Left ventricle myocardium superior (tissue), 1 donor: ENCODE results near the gene TAF4B. TPM values are rescaled to one million over a fixed set of nuclear protein-coding genes. Genes with fewer than 3 reads are reported as not detected.

Experiments
- ATAC-seq: fragments of 200-7000 bp; cut with Tn5 transposase; one replicate; pipeline ENCODE4 v1.9.1; 2020; ENCODE audit warnings: mild to moderate bottlenecking, moderate library complexity
- DNase-seq: peaks from one replicate; pipeline ENCODE4 v3.0.0-alpha.2; 2020
- intact Hi-C: fragments of 100-400 bp; cut with micrococcal nuclease; formaldehyde crosslinking; loops from one replicate; pipeline ENCODE4 v1.11.0; 2022
- total RNA-seq: library from RNA; stranded (reverse); fragmentation: NEBNext Ultra II Directional; extraction: Animal tissue kit (Norgen Biotek cat#: 25700); gene quantifications from one replicate; pipeline ENCODE4 v1.2.1, GENCODE V29; 2021
- donor health status: DM: no; HTN: yes; CAD: no; lungs with severe emphysema.

Gene TAF4B
- total RNA-seq, 1 donor from 2014 or later, result 1.1 TPM

DNA sequence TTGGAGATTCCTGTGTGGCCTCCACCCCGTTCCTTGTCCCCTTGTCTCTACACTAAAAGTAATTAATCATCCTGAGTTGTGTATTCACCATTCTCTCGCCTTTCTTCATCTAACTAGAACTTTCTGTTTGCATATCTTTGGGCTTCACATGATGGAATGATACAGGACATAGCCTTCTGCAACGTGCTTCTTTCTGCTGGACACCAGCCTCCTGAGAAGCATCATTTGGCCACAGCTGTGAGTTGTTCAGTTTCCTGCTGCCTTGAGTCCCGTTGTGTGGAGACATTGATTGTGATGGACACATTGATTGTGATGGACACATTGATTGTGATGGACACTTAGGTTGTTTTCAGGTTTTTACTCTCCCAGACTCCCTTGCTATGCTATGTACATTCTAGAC, 182.8 kb downstream of the TAF4B start:
- intact Hi-C loops, result no loop called here
- ATAC-seq (no peak), DNase-seq (no peak)

DNA sequence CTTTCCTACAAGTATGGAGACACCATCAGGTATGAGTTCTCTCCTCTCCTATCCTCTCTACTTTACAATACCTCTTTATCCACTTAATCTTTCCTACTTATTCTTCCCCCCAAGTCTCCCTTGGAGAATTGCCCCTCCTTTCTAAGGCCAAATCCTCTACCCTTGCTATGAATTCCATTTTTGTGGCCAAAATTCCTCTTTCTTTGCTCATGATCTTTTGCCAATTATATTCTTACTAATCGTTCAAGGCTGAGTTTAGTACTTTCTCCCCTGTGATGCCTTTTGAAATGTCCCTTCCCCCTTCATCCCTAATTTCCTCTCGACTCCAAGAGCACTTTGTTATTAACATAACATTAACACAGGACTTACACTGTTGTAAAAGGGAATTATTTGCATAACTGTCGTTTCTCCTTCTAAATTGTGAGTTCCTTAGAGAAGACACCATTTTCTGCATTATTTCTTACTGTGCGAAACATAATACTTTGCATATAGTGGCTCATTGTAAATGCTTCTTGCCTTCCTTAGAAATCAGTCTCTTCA, 188.7 kb downstream of the TAF4B start:
- DNase-seq, result no peak
- intact Hi-C loops, result loop anchor here (10.0 kb wide), 1 partner anchor 60 kb away; no protein-coding TSS in a partner anchor
- no peak for ATAC-seq

DNA sequence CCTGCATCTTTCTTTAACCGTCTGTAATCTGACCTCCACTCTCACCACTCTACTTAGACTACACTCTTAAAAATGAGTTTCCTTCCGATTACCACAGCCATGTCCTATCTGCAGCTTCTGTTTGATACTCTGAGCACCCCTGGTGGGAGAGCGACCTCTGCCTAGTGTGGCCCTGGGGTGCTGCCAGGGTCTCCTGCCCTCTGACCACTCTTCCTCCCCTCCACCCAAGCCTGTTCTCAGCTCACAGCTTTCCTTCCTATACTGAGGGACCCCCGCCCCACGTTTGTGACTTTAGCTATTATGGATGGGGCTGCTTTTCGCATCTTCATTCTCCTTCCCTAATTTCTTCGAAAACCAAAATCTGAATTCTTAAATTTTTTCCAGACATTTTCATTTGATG, 189.4 kb downstream of the TAF4B start:
- ATAC-seq (no peak), DNase-seq (no peak)
- intact Hi-C loops, result loop anchor here (10.0 kb wide), 1 partner anchor 59 kb away; no protein-coding TSS in a partner anchor

DNA sequence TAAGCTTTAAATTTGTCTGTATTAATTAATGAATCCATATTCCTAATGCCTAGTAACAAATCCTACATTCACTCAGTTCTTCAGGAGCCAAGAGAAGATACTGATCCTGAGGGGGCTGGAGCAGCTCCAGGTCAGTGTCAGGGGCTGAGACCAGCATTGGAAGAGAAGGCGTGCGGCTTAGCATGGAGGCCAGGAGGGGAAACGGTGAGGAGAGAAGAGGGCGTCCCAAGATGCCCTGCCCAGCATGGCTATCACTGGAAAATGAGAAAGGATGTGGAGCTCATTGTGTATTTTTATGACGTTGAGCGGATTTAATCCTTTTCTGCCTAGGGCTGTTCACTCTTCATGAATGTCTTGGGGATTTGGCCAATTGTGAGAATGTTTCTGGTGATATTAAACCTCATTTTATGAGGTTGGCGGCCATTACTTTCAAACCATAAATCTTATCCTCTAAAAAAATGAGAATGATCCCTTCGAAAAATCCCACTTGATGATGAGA, 190.5 kb downstream of the TAF4B start:
- intact Hi-C loops, result loop anchor here (10.0 kb wide), 1 partner anchor 58 kb away; no protein-coding TSS in a partner anchor
- ATAC-seq (no peak), DNase-seq (no peak)

DNA sequence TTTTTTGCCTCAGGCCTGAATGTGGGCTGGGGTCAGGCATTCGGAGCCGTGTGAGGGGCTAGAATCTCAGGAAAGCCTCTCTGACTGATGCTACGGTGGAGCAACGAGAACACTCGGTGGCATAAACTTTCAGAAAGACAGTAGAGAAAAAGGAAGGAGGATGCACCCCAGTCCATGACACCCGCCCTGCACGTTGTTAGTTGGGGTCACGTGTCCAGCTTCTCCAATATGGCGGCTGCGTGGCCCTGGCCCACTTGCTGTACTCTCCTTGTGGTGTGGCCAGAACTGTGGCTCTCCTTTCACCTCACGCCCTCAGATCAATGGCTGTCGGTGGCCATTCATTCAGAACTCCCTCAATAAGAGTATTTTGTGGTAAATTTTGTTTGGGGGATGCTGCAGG, 190.9 kb downstream of the TAF4B start:
- intact Hi-C loops, result loop anchor here (10.0 kb wide), 1 partner anchor 58 kb away; no protein-coding TSS in a partner anchor
- no peak for ATAC-seq
- no peak for DNase-seq

DNA sequence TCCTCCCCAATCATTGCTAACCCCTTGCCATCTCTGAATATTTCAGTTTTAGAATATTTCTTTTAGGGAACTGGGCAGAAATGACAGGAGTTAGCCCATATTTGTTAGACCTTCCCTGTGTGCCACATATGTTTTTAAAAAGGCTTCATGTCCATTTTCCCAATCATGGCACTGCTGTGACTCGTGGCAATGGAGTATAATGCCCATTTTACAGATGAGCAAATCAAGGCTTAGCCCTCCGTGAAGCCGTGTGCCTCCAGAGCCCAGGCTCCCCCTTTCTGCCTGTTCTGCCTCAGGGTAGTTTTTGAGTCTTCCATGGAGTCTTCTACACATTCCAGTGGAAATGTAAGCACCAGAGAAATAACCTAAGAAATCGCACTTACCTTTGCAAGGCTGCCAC, 192.0 kb downstream of the TAF4B start:
- intact Hi-C loops, result loop anchor here (10.0 kb wide), 1 partner anchor 57 kb away; no protein-coding TSS in a partner anchor
- ATAC-seq, result no peak
- DNase-seq, result no peak

DNA sequence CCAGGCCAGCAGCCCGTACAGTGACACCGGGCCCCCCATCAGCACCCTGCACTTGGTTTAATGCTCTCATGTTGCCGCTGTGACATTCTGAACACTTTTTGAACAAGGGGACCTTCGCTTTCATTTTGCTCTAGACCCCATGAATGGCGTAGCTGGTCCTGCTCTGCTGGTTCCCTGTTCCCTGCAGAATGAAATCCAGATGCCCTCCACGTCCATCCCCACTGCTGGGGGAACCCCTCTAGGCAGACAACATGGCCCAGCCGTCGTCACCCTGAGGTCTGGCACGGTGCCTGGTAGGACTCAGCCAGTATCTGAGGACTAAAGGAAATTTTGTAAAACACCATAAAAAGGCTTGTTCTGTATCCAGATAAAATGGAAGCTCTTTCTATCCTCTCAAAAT, 193.5 kb downstream of the TAF4B start:
- intact Hi-C loops, result loop anchor here (10.0 kb wide), 1 partner anchor 55 kb away; no protein-coding TSS in a partner anchor
- ATAC-seq (no peak), DNase-seq (no peak)

DNA sequence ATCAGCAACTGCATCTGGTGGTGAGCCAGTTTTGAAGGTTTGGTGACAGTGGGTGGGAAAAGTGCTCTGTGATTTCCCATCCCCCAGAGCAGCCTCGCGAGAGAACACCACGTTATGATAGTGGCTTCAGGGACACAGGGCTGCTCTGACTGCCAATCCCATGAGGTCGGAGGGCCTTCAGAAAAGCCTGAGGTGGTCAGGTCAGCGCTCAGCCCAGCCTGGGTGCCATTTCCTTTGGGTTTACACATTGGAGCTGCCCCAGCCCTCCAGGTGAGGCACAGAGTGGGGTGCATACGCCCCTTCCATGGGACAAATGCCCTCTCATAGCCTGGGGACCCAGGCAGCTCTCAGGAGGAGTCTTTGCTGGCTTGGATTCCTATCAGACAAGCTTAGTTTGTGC, 195.3 kb downstream of the TAF4B start:
- DNase-seq (no peak), ATAC-seq (no peak)
- intact Hi-C loops, result no loop called here

DNA sequence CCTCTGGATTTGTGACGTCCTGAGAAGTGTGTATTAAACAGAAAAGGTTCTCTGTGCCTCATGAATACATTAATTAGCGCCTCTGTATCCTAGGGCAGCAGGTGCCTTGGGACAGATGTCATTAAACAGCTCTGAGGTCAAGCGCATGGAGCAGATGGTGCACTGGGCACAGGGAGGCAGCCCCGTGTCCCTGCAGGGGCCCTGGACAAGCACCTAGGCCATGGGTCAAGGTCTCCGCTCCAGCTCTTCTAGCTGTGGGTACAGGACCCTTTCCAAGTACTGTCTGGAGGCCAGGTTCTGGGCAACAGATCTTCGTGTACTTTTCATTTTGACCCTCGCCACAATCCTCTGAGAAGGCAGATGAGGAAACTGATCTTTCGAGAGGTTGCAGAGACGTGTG, 195.7 kb downstream of the TAF4B start:
- DNase-seq (no peak), ATAC-seq (no peak)
- intact Hi-C loops, result no loop called here

DNA sequence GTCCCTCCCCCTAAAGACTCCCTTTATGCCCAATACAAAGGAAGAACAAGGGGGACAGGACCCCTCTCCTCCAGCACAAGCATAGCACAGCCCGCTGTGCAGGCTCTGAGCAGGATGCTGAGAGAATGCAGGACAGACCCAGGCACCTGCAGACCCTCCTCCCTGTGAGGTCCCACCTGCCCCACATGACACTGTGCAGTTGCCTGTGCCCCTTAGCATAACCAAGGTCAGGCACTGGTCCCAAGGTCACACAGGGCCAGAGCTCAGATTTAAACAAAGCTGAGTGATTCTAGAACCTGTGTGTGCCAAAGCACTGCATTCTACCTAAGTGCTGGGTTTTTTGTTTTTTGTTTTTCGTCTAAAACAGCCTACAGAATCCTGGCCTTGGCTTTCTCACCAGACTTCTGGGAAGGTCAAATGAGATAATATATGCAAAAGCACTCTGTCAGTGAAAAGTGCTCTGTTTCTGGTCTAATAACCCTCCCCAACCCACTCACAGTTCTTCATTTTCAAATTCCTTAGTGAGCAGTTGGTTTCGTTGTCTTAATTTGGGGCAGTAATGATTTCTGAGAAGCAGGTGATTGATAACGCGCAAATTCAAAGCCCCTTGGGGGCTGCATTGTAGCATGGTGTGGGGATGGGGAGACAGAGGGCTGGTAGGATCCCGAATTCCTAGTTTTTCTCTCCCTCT, 196.4 kb downstream of the TAF4B start:
- DNase-seq (no peak), ATAC-seq (no peak)
- intact Hi-C loops, result no loop called here

DNA sequence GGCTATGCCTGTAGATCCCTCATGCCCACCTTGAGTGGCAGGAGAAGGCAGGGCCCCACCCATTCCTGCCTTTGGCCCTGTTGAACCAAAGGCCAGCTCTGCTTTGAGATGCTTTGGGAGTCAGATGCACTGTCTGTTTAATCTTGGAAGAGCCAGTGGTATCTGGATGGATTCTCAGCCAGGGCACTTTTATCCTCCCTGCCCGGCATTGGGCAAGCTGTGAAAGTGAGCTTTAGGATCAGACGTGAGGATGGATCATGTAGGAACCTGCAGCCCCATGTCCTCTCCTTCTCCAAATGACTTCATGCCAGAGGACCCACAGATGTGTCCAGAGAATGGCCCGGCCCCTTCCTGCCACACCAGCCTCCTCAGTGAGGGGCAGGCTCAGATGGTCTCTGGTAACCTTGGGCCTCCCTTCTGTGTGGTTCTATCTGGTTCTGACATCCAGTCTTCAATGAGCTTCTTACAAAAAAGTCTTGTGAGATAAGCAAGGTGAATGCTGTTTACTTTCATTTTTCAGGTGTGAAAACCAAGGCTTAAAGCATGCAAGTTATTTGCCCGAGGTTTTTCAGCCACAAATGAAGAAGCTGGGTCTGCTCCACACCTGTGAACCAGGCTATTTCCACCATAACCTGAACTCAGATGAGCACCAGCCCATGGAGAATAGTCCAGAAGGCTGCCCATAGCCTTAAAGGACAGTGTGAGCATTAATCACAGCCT, 198.3 kb downstream of the TAF4B start:
- intact Hi-C loops, result no loop called here
- no peak for DNase-seq
- ATAC-seq, result no peak

DNA sequence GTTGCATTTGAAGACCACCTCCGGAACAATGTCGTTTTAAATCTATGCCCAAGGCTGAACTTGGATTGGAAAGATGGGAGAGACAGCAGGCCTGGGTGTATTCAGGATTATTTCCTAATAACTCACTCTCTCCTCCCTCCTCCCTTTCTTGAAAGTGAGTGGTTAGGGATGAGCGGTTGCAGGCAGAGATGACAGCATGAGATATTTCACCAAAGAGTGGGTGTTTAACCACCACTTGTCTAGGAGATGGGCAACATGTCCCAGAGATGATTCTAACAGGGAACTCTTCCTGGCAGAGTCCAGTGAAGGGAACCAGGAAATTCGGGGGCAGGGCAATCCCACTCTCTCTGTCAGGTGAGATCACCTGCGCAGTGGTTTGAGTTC, 198.9 kb downstream of the TAF4B start:
- intact Hi-C loops, result no loop called here
- ATAC-seq, result no peak
- DNase-seq, result no peak

DNA sequence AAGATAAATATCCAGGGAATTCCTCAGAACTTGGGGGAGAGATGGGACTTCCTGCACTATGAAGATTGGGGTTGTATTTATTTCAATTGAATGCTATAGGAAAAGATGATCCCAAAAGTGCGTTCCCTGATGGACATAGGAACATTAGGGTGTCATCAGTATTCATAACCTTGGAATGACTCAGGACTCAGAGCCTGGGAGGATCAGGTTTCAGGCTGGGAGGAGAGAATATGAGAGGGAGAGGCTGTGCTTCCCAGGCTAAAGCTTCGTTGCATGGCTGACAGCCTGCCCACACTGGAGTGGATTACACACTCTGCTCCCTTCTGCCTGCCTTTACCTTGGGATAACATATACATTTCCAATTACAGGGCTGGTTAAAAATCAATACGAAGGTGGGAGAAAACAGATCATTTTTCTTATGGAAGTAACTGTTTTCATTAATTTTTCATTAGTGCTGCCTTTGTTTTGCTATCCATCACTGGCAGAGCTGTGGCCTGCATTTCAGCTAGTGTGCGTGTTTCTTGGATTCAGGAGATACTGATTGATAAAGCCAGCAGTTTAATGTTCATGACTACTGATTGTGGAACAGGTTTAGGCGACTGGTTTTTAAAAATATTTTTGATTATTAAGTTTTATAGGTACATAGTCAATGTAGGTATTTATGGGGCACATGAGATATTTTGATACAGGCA, 203.4 kb downstream of the TAF4B start:
- ATAC-seq (peak; percentile 43), DNase-seq (no peak)
- intact Hi-C loops, result no loop called here

DNA sequence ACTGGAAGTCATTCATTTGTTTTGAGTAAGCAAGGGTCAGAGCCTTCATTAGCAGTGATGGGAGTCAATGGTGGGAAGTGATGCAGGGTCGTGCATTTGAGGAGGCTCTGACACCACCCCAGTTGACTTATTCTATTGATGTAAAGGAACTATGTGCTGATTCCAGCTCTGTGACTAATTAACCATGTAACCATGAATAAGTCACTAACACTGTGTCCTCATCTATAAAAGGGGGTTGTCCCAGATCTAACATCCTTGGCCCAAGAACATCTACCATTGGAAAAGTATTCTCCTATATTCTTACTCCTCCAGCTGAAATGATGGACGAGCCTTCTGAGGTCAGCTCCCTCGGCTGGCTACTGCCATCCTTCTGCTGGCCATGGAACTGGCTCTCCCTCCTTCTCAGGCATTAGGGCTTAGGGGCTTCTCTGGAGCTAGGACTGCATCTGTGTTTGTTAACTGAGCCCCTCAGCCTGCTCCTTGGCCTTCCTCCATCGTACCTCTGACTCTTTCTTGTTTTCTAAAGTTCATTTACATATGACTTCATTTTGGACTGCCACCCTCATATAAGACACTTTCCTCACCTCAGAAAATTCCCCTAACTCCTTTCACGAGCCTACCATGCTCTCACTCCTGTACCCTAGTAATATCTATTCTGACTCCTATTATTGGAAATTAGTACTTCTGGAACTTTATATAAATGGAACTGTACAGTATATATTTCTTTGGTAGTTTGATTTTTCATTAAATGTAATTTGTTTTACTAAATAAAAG, 206.6 kb downstream of the TAF4B start:
- intact Hi-C loops, result no loop called here
- ATAC-seq (no peak), DNase-seq (no peak)

DNA sequence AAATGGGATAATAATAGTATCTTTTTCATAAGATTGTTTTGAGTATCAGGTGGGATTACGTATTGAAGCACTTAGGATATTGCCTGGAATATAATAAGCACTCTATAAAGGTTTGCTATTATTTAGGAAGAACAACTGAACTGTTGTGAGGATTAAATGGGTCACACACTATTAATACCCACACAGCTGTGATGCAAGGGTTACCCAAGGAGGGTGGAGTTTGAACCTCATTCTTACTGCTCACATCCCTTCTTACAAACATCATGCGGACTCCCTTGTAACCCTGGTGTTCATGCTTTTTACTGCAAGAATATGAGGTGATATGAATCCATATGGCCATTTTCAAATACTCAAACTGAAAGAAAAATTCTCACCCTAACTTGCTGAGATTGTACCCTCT, 208.6 kb downstream of the TAF4B start:
- intact Hi-C loops, result no loop called here
- ATAC-seq (no peak), DNase-seq (no peak)

DNA sequence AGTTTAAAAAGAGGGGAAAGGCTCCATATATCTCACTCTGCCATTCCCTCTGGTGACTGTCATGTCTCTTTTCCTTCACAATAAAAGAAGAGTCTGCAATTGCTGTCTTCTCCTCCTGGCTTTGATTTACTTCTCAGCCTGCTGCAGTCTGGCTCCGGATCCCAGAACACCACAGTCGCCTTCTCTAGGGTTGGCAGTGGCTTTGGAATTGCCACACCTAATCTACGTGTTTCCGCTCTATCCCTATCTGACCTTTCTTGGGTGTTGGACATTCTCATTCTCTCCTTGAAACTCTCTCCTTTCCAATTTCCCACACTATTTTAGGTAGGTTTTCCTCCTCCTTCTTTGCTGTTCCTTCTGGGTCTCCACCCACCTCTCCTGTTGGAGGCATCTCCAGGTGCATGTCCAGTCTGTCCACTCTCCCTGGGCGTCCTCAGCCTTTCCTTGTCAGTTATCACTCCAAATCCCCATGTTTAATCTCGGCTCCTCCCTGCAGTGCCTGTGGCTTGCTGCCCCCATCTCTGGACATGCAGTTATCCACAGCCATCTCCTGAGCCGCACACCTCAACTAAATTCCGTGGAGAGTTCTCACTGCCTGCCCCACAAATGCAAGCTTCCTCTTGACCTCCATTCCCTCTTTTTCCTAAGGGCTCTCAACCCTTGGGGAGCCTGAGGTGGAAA, 209.3 kb downstream of the TAF4B start:
- intact Hi-C loops, result no loop called here
- DNase-seq, result no peak
- ATAC-seq, result peak; percentile 38

DNA sequence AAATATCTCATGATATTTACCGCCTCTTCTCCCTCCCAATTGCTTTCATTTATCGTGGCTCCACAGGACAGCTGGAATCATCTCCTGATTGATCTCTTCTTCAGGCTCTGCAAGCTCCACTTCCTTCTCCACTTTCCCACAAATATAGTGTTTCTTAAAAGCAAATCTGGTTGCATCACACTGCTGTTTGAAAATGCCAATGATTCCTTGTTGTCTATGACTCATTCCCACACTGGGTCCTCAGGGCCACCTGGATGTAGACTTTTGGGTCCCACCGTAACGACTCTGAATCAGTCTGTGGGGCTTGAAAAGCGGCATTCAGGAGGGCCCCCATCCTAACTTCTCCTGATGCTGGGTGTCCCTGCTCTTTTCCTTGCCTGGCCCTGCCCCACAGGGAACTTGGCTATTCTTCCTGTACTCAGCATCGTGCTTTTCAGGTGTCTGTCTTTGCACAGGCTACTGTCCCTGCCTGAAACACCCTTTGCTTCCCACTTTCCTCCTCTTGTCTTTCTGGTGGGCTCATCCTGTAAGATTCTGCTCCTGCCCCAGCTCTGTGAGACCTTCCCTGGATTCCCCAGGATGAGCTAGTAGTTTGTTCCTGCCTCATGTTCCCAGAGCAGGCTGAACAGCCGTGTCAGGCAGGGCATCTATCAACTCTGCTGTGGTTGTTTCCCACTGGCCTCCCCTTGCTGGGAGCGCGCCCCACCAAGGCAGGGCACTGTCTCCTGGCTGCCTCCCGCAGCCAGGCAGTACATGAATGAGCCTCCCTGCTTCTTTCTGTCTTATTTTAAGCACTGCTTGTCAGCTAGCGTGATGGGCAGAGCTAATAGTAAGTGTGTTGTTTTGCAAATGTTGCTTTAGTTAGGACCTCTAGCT, 210.2 kb downstream of the TAF4B start:
- intact Hi-C loops, result no loop called here
- DNase-seq (no peak), ATAC-seq (no peak)
